GM23248 (cell line): ENCODE results near the gene ALDH3B2.
"Not testable (repeated sequence)": the region's sequence is repeated elsewhere in the genome, so short reads cannot be mapped to it uniquely, and the experiment has no call there.

ENCODE experiments used
- EZH2 ChIP-seq: fragments of 200-600 bp; sonication (generic); IDR thresholded peaks from 2 replicates; pipeline ENCODE4 v1.6.1; 2018; ENCODE audit warnings: antibody characterized with exemption, mild to moderate bottlenecking; ENCODE audit not compliant: insufficient read depth, poor library complexity, severe bottlenecking
- EZH2phosphoT487 ChIP-seq: fragments of 200-600 bp; sonication (generic); IDR thresholded peaks from 2 replicates; pipeline ENCODE4 v1.6.1; 2018; ENCODE audit warnings: antibody characterized with exemption, moderate library complexity, mild to moderate bottlenecking, low read depth; ENCODE audit not compliant: insufficient read depth

DNA sequence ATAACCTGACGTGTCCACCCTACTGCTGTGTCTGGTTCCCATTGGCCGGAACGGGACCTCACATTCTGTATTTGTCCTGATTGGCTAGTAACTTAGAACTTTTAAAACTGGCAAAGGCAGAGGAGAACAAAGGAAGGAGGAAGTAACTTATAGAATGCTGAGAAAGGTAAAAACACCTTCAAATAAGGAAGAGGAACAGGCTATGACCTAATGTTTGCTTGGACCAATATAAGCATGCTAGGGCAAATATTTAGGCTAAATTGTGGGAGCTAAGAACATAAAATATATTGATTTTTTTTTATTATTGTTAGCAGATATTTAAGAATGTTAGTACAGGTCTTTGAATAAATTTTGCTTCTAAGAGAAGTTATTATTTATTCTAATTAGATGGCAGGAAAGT lies 37.0 kb downstream of the ALDH3B2 start:
- not testable (repeated sequence) for TF ChIP-seq EZH2, EZH2phosphoT487
